RPMI8226 (cell line): Measurements from ENCODE around the gene UGT1A10.
A peak's percentile ranks its signal among the peaks of the same experiment; 100 is the strongest.
"Not testable (repeated sequence)": the region's sequence is repeated elsewhere in the genome, so short reads cannot be mapped to it uniquely, and the experiment has no call there.

Source experiments
- DNase-seq: peaks from one replicate; pipeline ENCODE4 v3.0.0-alpha.2; 2015

UGT1A10 gene

DNA sequence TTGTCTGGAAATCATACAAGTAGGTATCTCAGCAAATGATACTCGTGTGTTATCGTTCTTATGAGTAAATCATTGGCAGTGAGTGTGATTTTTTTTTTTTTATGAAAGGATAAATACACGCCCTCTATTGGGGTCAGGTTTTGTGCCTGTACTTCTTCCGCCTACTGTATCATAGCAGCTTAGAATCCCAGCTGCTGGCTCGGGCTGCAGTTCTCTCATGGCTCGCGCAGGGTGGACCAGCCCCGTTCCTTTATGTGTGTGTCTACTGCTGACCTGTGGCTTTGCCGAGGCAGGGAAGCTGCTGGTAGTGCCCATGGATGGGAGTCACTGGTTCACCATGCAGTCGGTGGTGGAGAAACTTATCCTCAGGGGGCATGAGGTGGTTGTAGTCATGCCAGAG, at the start of gene UGT1A10:
Gene UGT1A10, plus strand, starts transcription at position 143 of the 400 bp plus-strand sequence. Its CDS starts 75 bp downstream, at position 218.
- DNase-seq, result not testable (repeated sequence)

GRCh38 chr2:233588400-233588799, 47.8 kb upstream of the UGT1A10 start:
- DNase-seq, result no peak

GRCh38 chr2:233592706-233593105, 43.5 kb upstream of the UGT1A10 start:
- not testable (repeated sequence) for DNase-seq

DNA sequence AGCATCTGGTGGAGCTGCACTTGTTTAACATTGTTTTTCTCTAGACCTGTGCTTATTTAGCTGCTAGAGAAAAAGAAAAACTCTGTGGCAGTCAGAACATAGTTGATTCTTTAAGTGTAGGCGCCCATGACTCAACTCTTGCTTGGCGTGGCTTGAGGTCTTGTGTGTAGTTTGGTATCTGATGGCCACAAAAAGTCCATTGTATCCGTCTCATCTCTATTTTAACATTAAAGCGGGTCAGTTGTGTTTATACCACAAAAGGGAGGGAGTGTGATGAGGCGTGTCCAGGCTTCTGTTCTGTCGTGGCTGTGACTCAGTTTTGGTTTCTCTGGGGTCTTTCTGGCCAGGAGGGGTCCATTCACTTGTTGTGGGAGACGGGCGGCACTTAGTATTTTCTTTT, 43.0 kb upstream of the UGT1A10 start:
- no peak for DNase-seq

GRCh38 chr2:233597522-233597921, 38.7 kb upstream of the UGT1A10 start:
- no peak for DNase-seq

DNA sequence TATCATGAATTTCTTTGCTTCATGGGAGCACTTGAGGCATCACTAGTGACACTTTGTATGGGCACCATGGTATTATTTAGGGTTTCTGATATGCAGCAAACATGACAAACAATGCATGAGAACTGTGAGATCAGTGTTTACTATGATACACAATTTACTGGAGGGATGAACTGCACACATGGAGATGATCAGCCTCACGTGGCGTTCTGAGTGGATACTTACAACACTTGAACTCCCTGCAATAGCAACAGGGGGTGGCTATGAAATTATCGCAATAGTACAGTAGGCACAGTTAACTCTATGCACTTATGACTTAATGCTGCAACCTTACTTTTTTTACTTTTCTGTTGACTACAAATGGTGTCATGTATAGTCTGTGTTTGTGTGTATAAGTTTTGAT, 37.3 kb upstream of the UGT1A10 start:
- no peak for DNase-seq

- DNase-seq, result no peak
These were observed 35.9 kb upstream of the UGT1A10 start for GRCh38 chr2:233600386-233600785.

GRCh38 chr2:233602076-233602475, 34.2 kb upstream of the UGT1A10 start:
- DNase-seq, result no peak

DNA sequence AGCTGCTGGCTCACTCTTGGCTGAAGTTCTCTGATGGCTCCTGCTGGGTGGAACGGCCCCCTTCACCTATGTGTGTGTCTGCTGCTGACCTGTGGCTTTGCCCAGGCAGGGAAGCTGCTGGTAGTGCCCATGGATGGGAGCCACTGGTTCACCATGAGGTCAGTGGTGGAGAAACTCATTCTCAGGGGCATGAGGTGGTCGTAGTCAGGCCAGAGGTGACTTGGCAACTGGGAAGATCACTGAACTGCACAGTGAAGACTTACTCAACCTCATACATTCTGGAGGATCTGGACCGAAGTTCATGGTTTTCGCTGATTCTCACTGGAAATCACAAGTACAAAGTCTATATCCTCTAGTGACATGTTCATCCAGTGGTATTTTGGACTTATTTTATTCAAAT, 32.7 kb upstream of the UGT1A10 start:
- no peak for DNase-seq

DNA sequence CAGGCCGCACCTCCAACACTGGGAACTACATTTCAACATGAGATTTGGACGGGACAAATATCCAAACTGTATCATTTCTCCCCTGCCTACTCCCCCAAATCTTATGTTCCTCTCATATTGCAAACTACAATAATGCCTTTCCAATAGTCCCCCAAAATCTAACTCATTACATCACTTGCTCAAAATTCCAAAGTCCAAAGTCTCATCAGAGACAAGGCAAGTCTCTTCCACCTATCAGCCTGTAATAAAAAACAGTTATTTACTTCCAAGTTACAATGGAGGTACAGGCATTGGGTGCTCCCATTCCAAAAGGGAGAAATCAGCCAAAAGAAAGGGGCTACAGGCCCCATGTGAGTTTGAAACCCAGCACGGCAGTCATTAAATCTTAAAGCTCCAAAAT, 31.4 kb upstream of the UGT1A10 start:
- DNase-seq, result no peak

- no peak for DNase-seq
These were observed 30.6 kb upstream of the UGT1A10 start for GRCh38 chr2:233605680-233606079.

DNA sequence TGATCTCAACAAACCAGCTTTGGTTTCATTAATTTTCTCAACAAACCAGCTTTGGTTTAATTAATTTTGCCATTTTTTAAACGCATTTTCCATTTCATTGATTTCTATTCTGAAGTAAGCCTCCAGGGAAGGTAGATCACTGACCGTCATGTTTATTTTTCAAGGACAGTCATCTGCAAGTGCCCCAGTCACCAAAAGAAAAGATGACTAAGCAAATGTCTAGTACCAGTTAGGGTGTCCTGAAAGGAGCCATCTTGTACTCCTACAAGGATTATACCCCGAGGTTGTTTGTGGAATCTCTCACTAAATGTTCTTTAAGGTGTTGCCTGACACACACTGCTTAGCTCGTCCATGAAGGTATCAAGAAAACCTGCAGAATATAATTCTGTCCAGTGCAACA, 25.0 kb upstream of the UGT1A10 start:
- no peak for DNase-seq

DNA sequence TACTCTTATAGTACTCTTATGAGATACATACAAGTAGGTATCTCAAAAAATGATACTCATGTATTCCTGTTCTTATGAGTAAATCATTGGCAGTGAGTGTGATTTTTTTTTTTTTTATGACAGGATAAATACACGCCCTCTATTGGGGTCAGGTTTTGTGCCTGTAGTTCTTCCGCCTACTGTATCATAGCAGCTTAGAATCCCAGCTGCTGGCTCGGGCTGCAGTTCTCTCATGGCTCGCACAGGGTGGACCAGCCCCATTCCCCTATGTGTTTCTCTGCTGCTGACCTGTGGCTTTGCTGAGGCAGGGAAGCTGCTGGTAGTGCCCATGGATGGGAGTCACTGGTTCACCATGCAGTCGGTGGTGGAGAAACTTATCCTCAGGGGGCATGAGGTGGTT, 18.8 kb upstream of the UGT1A10 start, which contains the start of gene UGT1A8:
Gene UGT1A8, plus strand, starts transcription at position 158 of the 400 bp plus-strand sequence. Its CDS starts 75 bp downstream, at position 233.
- DNase-seq, result not testable (repeated sequence)

- no peak for DNase-seq
These were observed 16.0 kb upstream of the UGT1A10 start for GRCh38 chr2:233620204-233620603.

- not testable (repeated sequence) for DNase-seq
These were observed 14.4 kb upstream of the UGT1A10 start for GRCh38 chr2:233621863-233622262.

DNA sequence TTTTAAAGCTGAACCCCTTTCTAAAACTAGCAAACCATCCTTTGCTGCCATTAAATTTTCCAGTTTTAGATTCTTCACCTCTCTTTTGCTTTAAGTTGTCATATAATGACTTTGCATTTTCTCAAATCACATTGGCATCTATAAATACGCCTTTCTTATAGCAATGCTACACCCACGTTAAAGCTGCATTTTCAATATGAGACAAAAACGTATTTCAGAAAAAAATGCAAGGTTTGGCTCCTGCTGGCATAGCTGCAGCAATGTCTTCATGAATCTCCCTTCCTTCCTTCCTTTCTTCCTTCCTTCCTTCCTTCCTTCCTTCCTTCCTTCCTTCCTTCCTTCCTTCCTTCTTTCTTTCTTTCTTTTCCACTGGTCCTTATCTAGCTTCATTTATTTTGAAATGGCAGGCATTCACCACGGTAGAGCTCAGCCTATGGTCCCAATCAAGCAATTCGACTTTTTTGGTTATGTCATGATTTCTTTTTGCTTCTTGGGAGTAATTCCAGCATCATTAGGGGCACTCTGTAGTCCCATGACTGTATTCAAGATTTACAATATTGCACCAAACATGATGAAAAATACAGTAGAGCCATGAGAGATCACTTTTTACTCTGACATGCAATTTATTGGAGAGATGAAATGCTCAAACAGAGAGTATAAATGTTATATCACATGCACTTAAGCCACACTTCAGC, 8.8 kb upstream of the UGT1A10 start:
- no peak for DNase-seq

DNA sequence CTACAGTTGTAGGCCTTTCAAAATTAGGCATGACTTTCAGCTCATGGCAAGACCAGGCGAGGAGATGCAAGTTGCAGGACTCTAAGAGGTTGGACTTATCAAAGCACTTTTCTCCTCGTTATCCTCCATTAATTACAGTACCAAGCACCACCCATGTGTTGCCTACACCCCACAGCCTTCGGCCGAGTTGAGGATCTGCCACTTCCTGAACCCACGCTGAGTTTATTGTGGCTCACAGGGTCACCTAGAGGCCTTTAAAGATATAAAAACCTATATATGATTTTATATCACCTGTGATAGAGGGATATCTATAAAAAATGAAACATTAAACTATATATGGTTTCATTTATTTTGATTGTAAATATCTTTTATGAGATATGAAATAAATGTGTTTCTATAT, 2.6 kb downstream of the UGT1A10 start:
- peak; percentile 3 for DNase-seq

DNA sequence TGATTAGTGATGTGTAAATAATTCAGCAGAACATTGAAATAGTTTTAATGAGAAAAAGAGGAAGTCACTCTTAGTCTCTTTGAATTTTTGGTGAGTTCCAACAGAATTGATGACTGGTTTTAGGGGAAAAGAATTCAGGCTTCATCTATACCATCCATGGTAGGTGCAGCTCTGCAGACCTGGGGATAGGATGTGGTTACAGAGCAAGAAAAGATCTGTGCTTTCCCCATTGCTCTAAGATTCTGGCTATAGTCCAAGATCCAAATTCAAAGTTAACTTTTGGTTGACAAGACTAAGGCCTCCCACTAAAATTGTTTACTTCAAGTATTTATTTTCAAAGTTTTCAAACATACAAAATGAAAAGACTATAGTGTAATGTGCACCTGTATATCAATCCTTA, 3.6 kb downstream of the UGT1A10 start:
- DNase-seq, result no peak

GRCh38 chr2:233643128-233643527, 6.9 kb downstream of the UGT1A10 start:
- DNase-seq, result no peak

DNA sequence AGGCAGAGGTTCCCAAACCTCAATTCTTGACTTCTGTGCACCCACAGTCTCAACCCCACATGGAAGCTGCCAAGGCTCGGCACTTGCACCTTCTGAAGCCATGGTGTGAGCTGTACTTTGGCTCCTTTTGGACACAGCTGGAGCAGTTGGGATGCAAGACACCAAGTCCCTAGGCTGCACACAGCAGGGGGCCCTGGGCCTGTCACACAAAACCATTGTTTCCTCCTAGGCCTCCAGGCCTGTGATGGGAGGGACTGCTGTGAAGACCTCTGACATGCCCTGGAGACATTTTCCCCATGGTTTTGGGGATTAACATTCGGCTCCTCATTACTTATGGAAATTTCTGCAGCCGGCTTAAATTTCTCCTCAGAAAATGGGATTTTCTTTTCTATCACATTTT, 9.8 kb downstream of the UGT1A10 start:
- not testable (repeated sequence) for DNase-seq

- no peak for DNase-seq
These were observed 14.7 kb downstream of the UGT1A10 start for GRCh38 chr2:233650981-233651380.

DNA sequence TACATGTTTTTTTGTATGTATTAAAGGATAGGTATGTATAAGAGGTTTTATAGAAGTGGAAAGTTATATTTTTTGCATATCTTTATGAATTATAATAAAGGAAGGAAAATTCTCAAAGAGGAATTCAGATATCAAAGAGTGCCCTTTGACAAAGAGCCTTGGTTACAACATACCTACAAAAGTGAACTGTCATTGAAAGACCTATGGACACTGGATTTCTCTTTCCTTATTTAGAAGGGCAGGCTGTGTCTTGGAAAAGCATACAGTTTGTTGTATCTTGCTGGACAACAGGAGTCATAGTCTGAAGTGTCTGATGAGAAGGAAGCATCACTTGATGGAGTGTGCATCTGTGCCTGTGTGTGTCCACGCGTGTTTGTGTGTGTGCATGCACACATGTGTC, 15.2 kb downstream of the UGT1A10 start:
- no peak for DNase-seq

DNA sequence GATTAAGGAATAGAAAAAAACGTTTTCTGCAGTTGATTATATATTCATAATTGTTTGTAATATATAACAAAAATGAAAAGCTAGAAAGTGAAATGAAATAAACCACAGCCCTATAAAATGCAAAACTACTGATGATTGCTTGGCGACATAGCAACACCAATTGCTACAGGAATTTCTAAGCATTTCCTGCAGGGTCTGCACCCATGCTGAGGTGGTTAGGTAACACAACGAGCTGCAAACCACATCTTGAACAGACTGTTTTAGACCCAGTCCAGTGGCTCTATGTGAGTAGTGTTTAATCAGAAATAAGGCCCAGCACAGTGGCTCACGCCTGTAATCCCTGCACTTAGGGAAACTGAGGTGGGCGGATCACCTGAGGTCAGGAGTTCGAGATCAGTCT, 18.3 kb downstream of the UGT1A10 start:
- DNase-seq, result no peak

- no peak for DNase-seq
These were observed 18.8 kb downstream of the UGT1A10 start for GRCh38 chr2:233655043-233655442.

DNA sequence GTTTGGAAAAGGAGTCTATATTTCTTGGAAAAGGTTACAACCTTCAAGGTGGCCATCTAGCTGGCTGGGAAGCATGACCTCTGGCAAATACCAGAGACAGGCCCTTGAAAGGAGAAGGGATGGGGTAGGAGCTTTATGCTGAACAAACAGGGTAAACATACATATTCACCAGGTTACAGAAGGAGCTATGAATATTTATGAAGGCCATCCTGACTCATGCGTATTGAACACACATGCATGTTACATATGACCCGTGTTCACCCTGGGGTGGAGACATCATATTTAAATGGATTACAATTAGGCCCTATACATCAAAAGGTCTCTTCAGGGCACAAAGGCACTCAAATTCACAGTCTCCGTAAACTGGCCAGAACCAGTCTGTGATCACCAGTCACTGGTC, 19.7 kb downstream of the UGT1A10 start:
- DNase-seq, result not testable (repeated sequence)
